T-helper 1 cell treated with Interleukin-12 subunit alpha and Interleukin-12 subunit beta and Interleukin-4 antibody, amounts not matched to agents 30 μg/mL and 1 μg/mL, for 36 hours (primary cell): ENCODE data around the gene PRMT3.

ENCODE experiments used
- H3K27ac Mint-ChIP-seq: one replicate; pipeline ENCODE4 v1.8.0; 2021; ENCODE audit warnings: mild to moderate bottlenecking, mixed read lengths
- H3K27me3 Mint-ChIP-seq: one replicate; pipeline ENCODE4 v1.8.0; 2021; ENCODE audit warnings: low read depth, mixed read lengths
- H3K36me3 Mint-ChIP-seq: one replicate; pipeline ENCODE4 v1.8.0; 2021; ENCODE audit warnings: low read depth, mixed read lengths
- H3K4me1 Mint-ChIP-seq: one replicate; pipeline ENCODE4 v1.8.0; 2021; ENCODE audit warnings: low read depth, mixed read lengths
- H3K4me3 Mint-ChIP-seq: one replicate; pipeline ENCODE4 v1.8.0; 2021; ENCODE audit warnings: mild to moderate bottlenecking, moderate library complexity, mixed read lengths
- H3K9me3 Mint-ChIP-seq: one replicate; pipeline ENCODE4 v1.8.0; 2021; ENCODE audit warnings: mixed read lengths

PRMT3 gene

GRCh38 chr11:20488352-20488751, 100.8 kb downstream of the PRMT3 start:
- H3K4me1 Mint-ChIP-seq, result peaks cover 3% of the 10 kb centered on the region
- H3K9me3 Mint-ChIP-seq, result no peaks in the 10 kb centered on the region
- H3K27me3 Mint-ChIP-seq, result no peaks in the 10 kb centered on the region
- H3K4me3 Mint-ChIP-seq, result no peak overlapping the region
- H3K36me3 Mint-ChIP-seq, result peaks cover 3% of the 10 kb centered on the region
- no peak overlapping the region for H3K27ac Mint-ChIP-seq

DNA sequence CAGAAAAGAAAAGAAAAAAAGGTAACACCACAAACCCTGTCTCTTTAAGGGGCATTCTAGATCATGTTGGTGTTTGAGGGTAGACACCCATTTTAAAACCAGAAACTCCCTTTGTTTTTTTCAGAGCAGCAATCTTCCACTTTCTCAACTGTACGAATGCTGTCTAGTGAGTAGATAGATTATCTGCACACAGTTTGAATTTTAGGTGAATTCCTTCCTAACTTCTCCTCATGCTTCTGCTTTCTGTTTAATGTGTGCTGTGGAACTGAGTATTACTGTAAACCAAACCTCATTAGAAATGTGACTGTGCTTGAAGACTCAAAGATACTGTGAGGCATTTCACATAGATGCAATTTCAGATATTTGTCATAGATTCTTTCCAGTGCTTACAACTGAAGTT, 102.4 kb downstream of the PRMT3 start:
- Mint-ChIP-seq H3K4me1 (peaks cover 3% of the 10 kb centered on the region), H3K27ac (no peak overlapping the region), H3K27me3 (no peaks in the 10 kb centered on the region), H3K9me3 (no peaks in the 10 kb centered on the region), H3K36me3 (peaks cover 1% of the 10 kb centered on the region), H3K4me3 (no peak overlapping the region)

DNA sequence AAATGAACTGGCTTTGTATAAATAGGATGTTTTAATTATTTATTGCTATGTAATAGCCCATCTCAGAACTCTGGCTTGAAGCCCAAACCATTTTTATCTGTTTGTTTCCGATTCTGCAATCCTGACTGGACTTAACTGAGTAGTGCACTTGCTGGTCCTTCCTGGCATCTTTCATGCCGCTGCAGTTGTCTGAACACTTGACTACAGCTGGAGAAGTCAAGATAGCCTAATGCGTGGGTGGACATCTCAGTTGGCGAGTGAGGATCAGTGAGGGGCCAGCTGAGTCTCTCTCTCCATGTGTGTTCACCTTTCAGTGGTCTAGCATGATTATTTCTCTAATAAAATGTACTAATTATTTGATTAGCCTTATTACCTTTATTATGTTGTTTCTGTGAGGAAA, 105.8 kb downstream of the PRMT3 start:
- Mint-ChIP-seq H3K36me3 (peaks cover 5% of the 10 kb centered on the region), H3K4me1 (peaks cover 3% of the 10 kb centered on the region), H3K27ac (no peak overlapping the region)

DNA sequence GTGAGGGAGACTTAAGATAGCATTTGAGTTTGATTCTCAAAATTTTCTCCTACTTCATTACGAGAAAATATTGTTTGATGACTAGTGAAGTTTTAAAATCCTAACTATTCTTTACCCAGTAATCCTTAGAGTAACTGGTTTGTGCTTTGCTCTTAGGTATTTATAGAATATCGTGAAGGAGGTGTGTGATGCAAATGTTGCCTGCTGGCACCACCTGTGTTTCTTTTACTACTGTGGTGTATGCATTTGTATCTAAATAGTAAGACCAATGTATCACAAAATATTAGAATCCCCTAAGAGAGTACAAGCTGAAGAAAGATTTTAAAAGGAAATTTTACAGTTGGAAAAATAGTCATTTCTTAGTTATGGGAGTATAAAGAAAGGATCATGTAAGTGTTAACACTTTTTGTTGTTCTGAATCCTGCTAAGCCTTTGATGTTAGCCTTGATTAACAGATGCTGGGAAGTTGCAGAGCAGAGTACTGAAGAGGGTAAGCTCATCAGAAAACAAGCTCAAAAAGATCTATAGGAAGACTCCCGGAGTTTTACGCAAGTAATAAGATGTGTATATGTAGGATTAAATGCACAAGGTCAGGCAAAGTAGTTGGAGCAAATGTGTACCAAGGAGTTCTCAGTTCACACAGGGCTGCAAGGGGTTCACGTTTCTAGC, 109.7 kb downstream of the PRMT3 start:
- H3K4me3 Mint-ChIP-seq, result no peak overlapping the region
- H3K4me1 Mint-ChIP-seq, result no peaks in the 10 kb centered on the region
- H3K27me3 Mint-ChIP-seq, result no peaks in the 10 kb centered on the region
- no peaks in the 10 kb centered on the region for H3K9me3 Mint-ChIP-seq
- peaks cover 5% of the 10 kb centered on the region for H3K36me3 Mint-ChIP-seq
- no peak overlapping the region for H3K27ac Mint-ChIP-seq

More for the DNA sequence above, 105.8 kb downstream of the PRMT3 start:
- Mint-ChIP-seq H3K9me3 (no peaks in the 10 kb centered on the region), H3K4me3 (no peak overlapping the region), H3K27me3 (no peaks in the 10 kb centered on the region)

- H3K4me1 Mint-ChIP-seq, result no peaks in the 10 kb centered on the region
- H3K27ac Mint-ChIP-seq, result no peak overlapping the region
- peaks cover 5% of the 10 kb centered on the region for H3K36me3 Mint-ChIP-seq
- H3K27me3 Mint-ChIP-seq, result no peaks in the 10 kb centered on the region
- H3K9me3 Mint-ChIP-seq, result no peaks in the 10 kb centered on the region
- no peak overlapping the region for H3K4me3 Mint-ChIP-seq
These were observed 113.7 kb downstream of the PRMT3 start for GRCh38 chr11:20501252-20501651.

DNA sequence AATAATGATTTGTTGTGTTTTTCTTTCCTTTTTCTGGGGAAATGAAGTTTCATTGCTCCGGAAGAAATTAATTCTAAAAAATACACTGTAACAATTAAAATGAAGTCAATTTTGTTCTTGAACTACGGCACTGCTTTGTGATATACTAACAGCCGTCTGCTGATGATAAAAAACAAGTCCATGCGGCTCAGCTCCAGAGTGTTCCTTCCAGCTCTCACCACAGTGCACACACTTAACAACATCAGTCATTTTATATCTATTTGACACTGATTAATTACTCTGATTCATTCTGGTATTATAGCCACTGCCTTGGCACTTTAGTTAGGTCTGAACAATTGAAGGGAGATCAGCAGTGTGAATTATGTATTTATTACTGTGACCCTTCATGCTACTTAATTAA, 114.5 kb downstream of the PRMT3 start:
- H3K4me3 Mint-ChIP-seq, result no peak overlapping the region
- no peaks in the 10 kb centered on the region for H3K27me3 Mint-ChIP-seq
- H3K9me3 Mint-ChIP-seq, result no peaks in the 10 kb centered on the region
- peaks cover 5% of the 10 kb centered on the region for H3K36me3 Mint-ChIP-seq
- H3K27ac Mint-ChIP-seq, result no peak overlapping the region
- H3K4me1 Mint-ChIP-seq, result no peaks in the 10 kb centered on the region

GRCh38 chr11:20511982-20512381, 124.5 kb downstream of the PRMT3 start:
- H3K4me3 Mint-ChIP-seq, result no peak overlapping the region
- H3K4me1 Mint-ChIP-seq, result no peaks in the 10 kb centered on the region
- H3K36me3 Mint-ChIP-seq, result peaks cover 4% of the 10 kb centered on the region
- no peaks in the 10 kb centered on the region for H3K9me3 Mint-ChIP-seq
- H3K27me3 Mint-ChIP-seq, result no peaks in the 10 kb centered on the region
- no peak overlapping the region for H3K27ac Mint-ChIP-seq

DNA sequence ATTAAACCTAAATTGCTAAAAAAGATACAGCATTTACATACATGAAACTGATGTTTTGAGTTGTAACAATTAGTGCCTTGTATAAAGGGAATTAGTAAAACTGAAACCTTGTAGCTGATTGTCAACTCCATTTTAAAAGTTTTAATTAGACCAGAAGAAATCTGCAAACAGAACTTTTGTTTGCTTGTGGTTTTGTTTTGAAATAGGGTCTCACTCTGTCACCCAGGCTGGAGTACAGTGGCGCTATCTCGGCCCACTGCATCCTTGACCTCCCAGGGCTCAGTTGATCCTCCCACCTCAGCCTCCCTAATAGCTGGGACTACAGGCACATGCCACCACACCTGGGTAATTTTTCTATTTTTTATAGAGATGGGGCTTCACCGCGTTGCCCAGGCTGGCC, 125.4 kb downstream of the PRMT3 start:
- H3K36me3 Mint-ChIP-seq, result peaks cover 4% of the 10 kb centered on the region
- no peaks in the 10 kb centered on the region for H3K4me1 Mint-ChIP-seq
- H3K9me3 Mint-ChIP-seq, result no peaks in the 10 kb centered on the region
- no peaks in the 10 kb centered on the region for H3K27me3 Mint-ChIP-seq
- H3K4me3 Mint-ChIP-seq, result no peak overlapping the region
- no peak overlapping the region for H3K27ac Mint-ChIP-seq

- Mint-ChIP-seq H3K4me3 (no peak overlapping the region), H3K27ac (no peak overlapping the region), H3K27me3 (no peaks in the 10 kb centered on the region), H3K9me3 (no peaks in the 10 kb centered on the region), H3K36me3 (no peaks in the 10 kb centered on the region), H3K4me1 (no peaks in the 10 kb centered on the region)
These were observed 130.9 kb downstream of the PRMT3 start for GRCh38 chr11:20518323-20518834.

DNA sequence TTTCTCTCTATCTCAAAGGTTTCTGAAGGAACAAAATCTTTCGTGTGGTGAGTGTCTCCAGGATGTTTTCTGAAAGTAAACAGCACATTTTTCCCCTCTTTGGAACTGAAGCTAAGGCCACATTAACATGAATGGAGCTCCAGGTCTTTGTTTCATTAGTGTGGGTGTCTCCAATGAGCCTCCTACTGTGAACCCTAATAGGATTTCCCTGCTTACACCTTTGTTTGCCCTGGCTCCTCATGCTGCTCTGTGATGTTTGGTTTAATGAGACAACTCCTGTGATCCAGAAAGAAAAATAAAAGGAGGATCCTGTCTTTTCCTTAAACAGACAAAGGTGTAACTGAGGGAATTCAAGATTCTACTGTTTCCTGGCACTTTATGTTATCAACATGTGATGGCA, 135.0 kb downstream of the PRMT3 start:
- H3K27me3 Mint-ChIP-seq, result no peaks in the 10 kb centered on the region
- H3K9me3 Mint-ChIP-seq, result no peaks in the 10 kb centered on the region
- H3K4me3 Mint-ChIP-seq, result no peak overlapping the region
- H3K27ac Mint-ChIP-seq, result no peak overlapping the region
- H3K4me1 Mint-ChIP-seq, result no peaks in the 10 kb centered on the region
- no peaks in the 10 kb centered on the region for H3K36me3 Mint-ChIP-seq

- Mint-ChIP-seq H3K27me3 (peaks cover 4% of the 10 kb centered on the region), H3K4me3 (no peak overlapping the region), H3K36me3 (no peaks in the 10 kb centered on the region), H3K4me1 (no peaks in the 10 kb centered on the region), H3K27ac (no peak overlapping the region), H3K9me3 (no peaks in the 10 kb centered on the region)
These were observed 142.2 kb downstream of the PRMT3 start for GRCh38 chr11:20529757-20530156.

DNA sequence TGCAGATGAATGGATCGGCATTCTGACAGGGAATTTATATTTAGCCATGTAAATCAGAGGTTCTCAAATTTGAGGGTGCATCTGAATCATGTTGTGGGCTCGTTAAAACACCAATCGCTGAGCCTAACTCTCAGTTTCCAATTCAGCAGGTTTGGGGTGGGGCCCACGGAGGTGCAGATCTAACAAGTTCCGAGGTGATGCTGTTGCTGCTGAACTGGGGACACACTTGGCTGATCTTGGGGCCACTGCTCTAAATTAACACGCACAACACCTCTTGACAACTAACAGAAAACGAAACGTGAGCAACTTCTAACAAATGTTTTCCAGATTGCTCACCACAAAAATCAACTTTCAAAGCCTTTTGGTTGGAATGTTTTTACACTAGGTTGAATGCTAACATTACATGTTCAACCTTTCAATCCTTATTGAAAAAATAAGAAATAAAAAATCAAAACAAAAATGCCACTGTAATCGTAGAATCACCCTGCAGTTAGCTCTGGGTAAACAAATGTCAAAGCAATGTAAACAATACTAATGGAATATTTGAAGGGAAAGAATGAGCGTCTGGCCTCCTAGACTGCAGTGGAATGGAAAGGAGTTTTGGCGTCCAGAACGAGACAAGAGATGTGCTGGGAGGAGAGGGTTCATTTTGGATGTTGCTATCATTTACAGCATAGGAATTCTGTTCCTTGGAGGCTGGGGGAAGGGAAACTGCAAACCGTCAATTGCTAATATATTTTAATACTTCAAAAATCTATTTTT, 143.6 kb downstream of the PRMT3 start:
- no peaks in the 10 kb centered on the region for H3K4me1 Mint-ChIP-seq
- no peaks in the 10 kb centered on the region for H3K9me3 Mint-ChIP-seq
- no peak overlapping the region for H3K4me3 Mint-ChIP-seq

GRCh38 chr11:20535271-20535881, 147.9 kb downstream of the PRMT3 start:
- Mint-ChIP-seq H3K27me3 (peaks cover 4% of the 10 kb centered on the region), H3K27ac (no peak overlapping the region), H3K4me1 (no peaks in the 10 kb centered on the region), H3K4me3 (no peak overlapping the region), H3K9me3 (no peaks in the 10 kb centered on the region), H3K36me3 (no peaks in the 10 kb centered on the region)

More for the DNA sequence above, 143.6 kb downstream of the PRMT3 start:
- no peaks in the 10 kb centered on the region for H3K36me3 Mint-ChIP-seq
- H3K27me3 Mint-ChIP-seq, result peaks cover 4% of the 10 kb centered on the region
- H3K27ac Mint-ChIP-seq, result no peak overlapping the region

DNA sequence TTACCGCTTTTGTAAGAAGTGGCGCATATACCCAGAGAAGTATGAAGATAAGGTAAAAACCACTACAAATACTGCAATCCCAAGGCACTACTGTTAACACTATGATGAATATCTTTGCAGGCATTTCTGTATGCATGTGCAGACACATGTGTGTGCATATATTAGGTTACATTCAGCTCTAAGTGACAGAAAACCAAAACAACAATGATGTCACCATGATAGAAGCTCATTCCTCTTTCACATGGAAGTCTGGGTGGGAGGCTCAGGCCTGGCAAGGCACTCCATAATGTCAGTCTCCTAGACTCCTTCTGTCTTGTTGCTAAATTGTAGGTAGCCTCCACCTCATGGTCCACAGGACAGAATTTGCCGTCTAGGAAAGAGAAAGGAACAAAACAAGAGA, 148.8 kb downstream of the PRMT3 start:
- no peaks in the 10 kb centered on the region for H3K9me3 Mint-ChIP-seq
- peaks cover 4% of the 10 kb centered on the region for H3K27me3 Mint-ChIP-seq

GRCh38 chr11:20536784-20537183, 149.3 kb downstream of the PRMT3 start:
- Mint-ChIP-seq H3K4me1 (no peaks in the 10 kb centered on the region), H3K36me3 (no peaks in the 10 kb centered on the region), H3K27ac (no peak overlapping the region), H3K9me3 (no peaks in the 10 kb centered on the region), H3K27me3 (peaks cover 4% of the 10 kb centered on the region), H3K4me3 (no peak overlapping the region)

More for the DNA sequence above, 148.8 kb downstream of the PRMT3 start:
- no peak overlapping the region for H3K4me3 Mint-ChIP-seq
- no peak overlapping the region for H3K27ac Mint-ChIP-seq
- H3K36me3 Mint-ChIP-seq, result no peaks in the 10 kb centered on the region
- no peaks in the 10 kb centered on the region for H3K4me1 Mint-ChIP-seq
